Activated T-cell treated with anti-CD3 and anti-CD28 coated beads, Interleukin-2, amount 50 U/mL, for 48 hours (primary cell): Measurements from ENCODE around the gene GNPDA1.

Source experiments
- DNase-seq, 2 experiments: peaks; one replicate each; pipeline ENCODE4 v3.0.0-alpha.2; 2020

Gene GNPDA1

GRCh38 chr5:142020122-142020659 lies 7.4 kb upstream of the GNPDA1 start:
- DNase-seq = no peak

- peak; percentile 50 to 52 for DNase-seq
These were observed 5.1 kb upstream of the GNPDA1 start for GRCh38 chr5:142017832-142018427.

- peak; percentile 56 to 64 for DNase-seq
These were observed 3.7 kb upstream of the GNPDA1 start for GRCh38 chr5:142016556-142016955.

DNA sequence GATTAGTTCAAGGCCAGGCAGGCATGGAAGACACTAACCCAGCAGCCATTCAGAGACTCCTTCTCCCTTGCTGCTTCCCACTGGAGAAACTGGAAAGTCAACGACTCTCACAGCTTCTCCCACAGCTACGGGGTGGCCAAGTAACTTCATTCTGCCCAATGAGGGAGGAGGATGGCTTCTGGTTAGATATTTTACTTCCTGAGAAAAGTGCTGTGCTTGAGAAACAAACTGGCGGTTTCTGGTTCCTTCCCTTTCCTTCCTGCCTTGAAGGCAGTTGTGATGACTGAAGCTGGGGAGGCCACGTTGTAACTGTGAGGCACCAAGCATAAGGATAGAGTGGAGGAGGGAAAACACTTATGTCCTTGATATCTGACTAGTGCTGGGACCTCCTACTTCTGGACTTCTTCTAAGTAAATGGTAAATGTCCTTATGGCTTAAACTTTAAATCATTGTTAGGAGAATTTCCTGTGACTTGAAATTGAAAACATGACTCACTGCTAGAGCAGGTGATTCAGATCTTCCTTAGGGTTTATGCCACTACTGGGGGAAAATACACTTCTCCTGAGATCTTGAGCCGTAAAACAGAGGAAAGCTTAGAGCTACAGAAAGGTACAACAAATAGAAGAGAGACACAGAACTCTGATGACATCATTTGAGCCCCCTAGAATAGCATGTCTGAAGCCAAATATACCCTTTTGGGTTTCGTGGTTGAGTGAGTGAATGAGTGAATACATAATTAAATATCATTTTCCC lies 3.1 kb upstream of the GNPDA1 start:
- DNase-seq = peak; percentile 72 to 74

DNA sequence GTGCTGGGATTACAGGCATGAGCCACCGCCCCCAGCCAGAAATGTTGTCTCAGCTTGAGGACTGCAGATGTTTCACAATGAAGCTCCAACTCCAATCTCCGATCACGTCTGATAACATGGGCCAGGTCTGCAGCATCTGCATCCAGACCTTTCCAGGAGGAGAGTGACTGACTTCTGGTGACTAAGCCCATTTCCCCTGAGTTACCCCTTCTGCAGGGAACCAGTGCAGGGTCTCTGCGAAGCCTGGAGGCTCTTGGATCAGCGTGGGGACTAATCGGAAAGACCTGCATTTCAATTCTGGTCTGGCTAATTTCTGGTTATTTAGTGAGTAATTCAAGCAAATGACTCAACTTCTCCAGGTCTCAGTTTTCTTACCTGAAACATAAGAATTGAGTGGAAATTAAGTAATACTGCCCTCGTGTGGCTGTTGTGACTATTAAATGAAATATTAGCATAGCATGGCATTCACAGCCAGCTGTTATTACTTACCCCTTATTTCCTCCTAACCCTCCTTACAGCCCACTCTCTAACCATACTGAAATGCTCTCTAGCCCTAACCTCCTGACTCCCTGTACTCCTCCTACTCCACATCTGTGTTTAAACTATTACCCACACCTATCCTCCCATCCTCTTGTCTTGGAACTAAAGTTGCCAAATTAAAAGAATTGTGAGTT lies 2.2 kb upstream of the GNPDA1 start:
- peak; percentile 78 for DNase-seq

- peak; percentile 40 to 43 for DNase-seq
These were observed 1.1 kb upstream of the GNPDA1 start for GRCh38 chr5:142013734-142014521.

DNA sequence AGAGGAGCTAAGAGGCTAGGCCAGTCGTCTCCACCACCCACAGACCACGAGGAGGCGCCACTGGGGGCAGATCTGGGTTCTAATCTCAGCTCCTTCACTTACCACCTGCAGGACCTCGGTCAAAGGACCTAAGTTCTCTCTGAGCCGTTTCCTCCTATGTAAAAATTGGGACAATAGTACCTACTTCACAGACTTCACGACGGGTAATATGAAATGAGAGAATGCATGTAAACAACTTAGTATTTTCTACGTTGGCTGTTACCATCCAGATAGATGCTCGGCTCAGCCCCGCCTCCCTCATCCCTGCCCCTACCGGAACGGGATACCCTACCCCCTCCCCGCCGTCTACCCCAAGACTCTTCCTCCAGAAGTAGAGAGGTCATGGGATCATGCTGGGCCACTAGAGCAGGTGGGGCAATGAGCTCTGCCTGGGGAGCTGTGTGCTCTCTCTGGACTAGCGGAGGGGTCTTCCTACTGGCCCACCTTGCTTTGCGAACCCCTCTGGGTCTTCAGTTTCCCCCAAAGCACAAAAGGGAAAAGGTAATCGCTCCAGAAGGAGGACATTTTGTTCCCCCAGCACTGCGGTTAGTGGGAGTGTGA lies 541 bp downstream of the GNPDA1 start:
- DNase-seq = peak; percentile 81 to 82

- DNase-seq = no peak
These were observed 1.1 kb downstream of the GNPDA1 start for GRCh38 chr5:142011572-142012185.

DNA sequence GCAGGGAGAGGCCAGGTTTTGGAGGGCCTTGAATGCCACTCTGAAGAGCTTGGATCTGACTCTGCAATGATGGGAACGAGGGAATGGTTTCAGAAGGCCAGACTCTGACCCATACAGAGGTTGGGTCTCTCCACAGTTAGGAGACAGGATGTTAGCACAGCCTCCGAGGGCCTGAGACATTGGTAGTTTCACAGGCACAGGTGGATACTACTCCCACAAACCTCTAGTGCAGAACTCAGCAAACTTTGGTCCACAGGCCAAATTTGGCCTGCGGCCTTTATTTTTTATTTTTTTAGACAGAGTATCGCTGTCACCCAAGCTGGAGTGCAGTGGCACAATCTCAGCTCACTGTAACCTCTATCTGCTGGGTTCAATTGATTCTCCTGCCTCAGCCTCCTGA lies 2.9 kb downstream of the GNPDA1 start:
- DNase-seq = no peak

DNA sequence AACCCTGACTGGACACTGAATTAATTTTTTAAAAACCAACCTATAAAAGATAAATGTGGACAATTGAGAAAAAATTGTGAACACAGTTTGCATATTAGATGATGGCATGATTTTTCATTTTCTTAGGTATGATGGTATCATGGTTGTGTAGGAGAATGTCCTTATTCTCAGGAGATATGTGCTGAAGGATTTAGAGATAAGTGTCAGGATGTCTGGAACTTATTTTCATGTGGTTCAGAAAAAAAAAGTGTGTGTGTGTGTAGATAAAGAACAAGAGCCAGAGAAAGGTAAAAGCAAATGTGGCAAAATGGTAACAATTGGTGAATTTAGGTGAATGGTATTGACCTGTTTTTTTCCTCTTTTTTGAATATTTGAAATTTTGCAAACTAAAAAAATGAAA lies 4.0 kb downstream of the GNPDA1 start:
- DNase-seq = no peak

DNA sequence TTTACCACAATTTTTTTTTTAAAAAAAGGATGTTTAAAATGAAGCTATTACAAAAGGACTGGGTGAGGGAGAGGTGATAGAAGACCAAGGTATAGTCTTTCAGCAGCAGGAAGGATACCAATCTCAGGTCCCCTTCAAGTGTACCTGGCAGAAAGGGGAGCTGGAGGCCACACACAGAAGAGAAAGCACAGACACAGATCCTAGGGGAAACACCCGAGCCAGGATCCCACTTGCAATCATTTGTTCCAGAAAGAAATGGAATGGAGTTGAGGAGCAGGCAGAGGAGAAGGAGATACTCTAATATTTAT lies 5.6 kb downstream of the GNPDA1 start:
- DNase-seq = peak in 1 of 2 experiments; percentile 25

- peak in 1 of 2 experiments; percentile 38 for DNase-seq
These were observed 6.2 kb downstream of the GNPDA1 start for GRCh38 chr5:142006363-142007236.

GRCh38 chr5:142003266-142003800 lies 9.5 kb downstream of the GNPDA1 start:
- DNase-seq = no peak

DNA sequence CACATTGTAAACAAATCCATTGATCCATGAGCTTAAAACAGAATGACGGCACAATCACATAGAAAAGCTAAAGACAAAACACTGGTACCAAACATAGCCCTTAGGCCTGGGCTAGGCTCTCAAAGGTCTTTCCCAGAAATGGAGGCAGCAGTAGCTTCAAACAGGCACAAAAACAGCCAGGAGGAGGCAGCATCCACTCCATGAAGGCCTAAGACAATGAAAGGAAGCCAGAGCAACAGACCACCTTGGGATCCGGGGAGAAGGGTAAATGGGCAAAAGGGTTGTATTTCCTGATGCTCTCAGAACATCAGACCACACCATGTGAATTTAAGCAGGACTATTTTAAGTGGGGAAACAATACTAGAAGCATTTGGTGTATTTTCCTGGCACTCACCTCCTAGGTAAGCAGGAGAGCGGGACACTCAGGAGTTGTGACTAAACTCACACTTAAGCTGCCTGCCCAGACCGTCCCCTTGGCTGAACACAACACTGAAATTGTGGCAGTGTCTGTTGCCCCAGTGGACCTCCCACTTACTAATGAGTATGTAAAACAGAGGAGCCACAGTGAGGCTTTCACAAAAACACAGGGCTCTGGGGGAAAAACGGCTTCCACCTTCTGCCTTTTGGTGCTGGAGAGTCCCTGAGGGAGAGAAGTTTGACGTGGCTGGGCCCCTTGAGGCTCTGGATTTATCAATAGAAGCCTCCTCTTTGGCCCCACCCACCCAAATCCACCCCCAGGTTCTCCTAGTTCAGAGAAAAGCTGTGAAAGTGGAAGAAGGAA lies 11.9 kb downstream of the GNPDA1 start:
- peak in 1 of 2 experiments; percentile 35 for DNase-seq

DNA sequence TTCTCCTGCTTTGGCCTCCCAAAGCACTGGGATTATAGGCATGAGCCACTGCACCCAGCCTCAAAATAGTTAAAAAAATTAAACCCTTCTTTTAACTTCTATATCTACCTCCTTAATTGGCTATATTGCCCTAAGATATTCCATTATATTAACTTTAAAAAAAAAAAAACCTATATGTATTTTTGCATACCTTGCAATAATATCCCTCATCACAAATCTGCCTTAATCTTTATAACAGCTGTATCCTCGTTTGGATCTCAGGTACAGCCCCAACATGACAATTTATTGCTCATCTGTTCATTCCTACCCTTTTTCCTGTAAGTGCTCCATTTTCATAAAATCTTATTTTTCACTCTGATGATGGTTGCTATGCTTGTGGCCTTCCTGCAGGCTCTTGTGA lies 12.7 kb downstream of the GNPDA1 start:
- no peak for DNase-seq

DNA sequence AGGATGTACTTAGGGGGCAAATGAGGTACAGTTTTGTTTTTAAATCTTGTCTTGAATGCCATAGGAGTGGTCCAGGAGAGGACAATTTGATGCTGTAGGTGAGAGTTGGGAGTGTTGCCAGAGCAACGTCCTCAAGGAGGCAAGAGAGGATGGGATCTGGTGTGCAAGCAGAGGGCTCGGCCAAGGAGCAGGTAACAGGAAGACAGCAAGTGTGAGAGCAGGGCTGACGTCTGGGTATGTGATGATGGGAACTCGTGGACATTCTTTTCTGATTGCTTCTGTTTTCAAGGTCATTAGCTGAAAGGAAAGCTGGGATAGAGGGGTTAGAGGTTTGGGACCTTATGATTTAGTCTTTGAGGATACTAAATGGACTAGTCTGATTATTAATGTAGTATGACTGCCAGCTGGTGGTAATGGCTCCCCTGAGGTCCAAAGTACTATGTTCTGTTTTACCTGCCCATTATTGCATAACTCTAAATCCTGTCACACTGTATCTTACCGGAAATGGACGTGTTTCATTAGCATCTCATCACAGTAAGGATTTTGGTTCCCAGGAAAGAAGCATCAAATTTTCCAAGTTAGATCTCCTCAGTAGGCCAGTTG lies 15.4 kb downstream of the GNPDA1 start:
- DNase-seq = no peak

DNA sequence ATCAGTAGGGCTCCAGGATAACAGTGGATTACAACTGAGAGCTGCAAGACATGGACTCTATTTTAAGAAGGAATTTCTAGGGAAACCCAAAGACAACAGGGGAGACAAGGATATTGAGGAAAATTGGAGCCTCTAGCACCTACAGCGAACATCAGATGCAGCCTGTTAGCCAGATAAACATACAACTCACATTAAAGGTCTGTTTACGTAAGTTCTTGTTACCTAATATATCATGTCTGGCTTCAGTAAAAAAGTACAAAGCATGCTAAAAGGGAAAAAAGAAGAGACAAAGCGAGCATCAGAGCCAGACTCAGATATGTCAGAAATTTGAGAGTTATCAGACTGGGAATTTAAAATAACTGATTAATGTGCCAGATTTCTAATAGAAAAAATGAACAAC lies 17.2 kb downstream of the GNPDA1 start:
- no peak for DNase-seq

- DNase-seq = no peak
These were observed 18.2 kb downstream of the GNPDA1 start for GRCh38 chr5:141994511-141995136.

- peak; percentile 83 to 87 for DNase-seq
These were observed 20.4 kb downstream of the GNPDA1 start for GRCh38 chr5:141992349-141992963.
